ENCODE measurements around the gene KCNJ4. TPM values are rescaled to one million over a fixed set of nuclear protein-coding genes. Genes with fewer than 3 reads are reported as not detected.
A peak's percentile ranks its signal among the peaks of the same experiment; 100 is the strongest.

Gene KCNJ4
- total RNA-seq, 1 donor from 2014 or later: 1.7 TPM

GRCh38 chr22:38422611-38423511 is 32.1 kb downstream of the KCNJ4 start:
- peak overlapping the region; percentile 50 for H3K27ac Mint-ChIP-seq
- no peak overlapping the region for H3K4me3 Mint-ChIP-seq (ENCODE audit: low read depth)
- TF ChIP-seq CTCF (IDR thresholded peaks at IDR 0.05; ENCODE audit: unreplicated experiment): no peak
- no peaks in the 10 kb centered on the region for H3K9me3 Mint-ChIP-seq (ENCODE audit: low read depth)
- peaks cover 7% of the 10 kb centered on the region for H3K27me3 Mint-ChIP-seq
- no peaks in the 10 kb centered on the region for H3K36me3 Mint-ChIP-seq (ENCODE audit: insufficient read depth)
- no peak for DNase-seq (ENCODE audit: low spot score, unreplicated experiment)
- H3K4me1 Mint-ChIP-seq (ENCODE audit: low read depth): peaks cover 2% of the 10 kb centered on the region

- H3K9me3 Mint-ChIP-seq (ENCODE audit: low read depth): no peaks in the 10 kb centered on the region
- TF ChIP-seq CTCF (IDR thresholded peaks at IDR 0.05; ENCODE audit: unreplicated experiment): no peak
- H3K36me3 Mint-ChIP-seq (ENCODE audit: insufficient read depth): no peaks in the 10 kb centered on the region
- no peak overlapping the region for H3K27ac Mint-ChIP-seq
- DNase-seq (ENCODE audit: low spot score, unreplicated experiment): no peak
- no peak overlapping the region for H3K4me3 Mint-ChIP-seq (ENCODE audit: low read depth)
- H3K27me3 Mint-ChIP-seq: peaks cover 7% of the 10 kb centered on the region
- H3K4me1 Mint-ChIP-seq (ENCODE audit: low read depth): peaks cover 2% of the 10 kb centered on the region
Measured at GRCh38 chr22:38420734-38421133, 34.3 kb downstream of the KCNJ4 start.

GRCh38 chr22:38419858-38420160 is 35.2 kb downstream of the KCNJ4 start:
- H3K4me1 Mint-ChIP-seq (ENCODE audit: low read depth): peaks cover 2% of the 10 kb centered on the region
- H3K27ac Mint-ChIP-seq: no peak overlapping the region
- H3K9me3 Mint-ChIP-seq (ENCODE audit: low read depth): no peaks in the 10 kb centered on the region

GRCh38 chr22:38419121-38419857 is 35.7 kb downstream of the KCNJ4 start:
- Mint-ChIP-seq H3K27ac (no peak overlapping the region), H3K9me3 (ENCODE audit: low read depth) (no peaks in the 10 kb centered on the region), H3K36me3 (ENCODE audit: insufficient read depth) (no peaks in the 10 kb centered on the region), H3K4me3 (ENCODE audit: low read depth) (no peak overlapping the region), H3K27me3 (peaks cover 12% of the 10 kb centered on the region), H3K4me1 (ENCODE audit: low read depth) (peaks cover 2% of the 10 kb centered on the region)
- no peak for TF ChIP-seq CTCF (IDR thresholded peaks at IDR 0.05; ENCODE audit: unreplicated experiment)
- no peak for DNase-seq (ENCODE audit: low spot score, unreplicated experiment)

More at GRCh38 chr22:38419858-38420160, 35.2 kb downstream of the KCNJ4 start:
- H3K27me3 Mint-ChIP-seq: peaks cover 12% of the 10 kb centered on the region
- no peak for DNase-seq (ENCODE audit: low spot score, unreplicated experiment)
- TF ChIP-seq CTCF (IDR thresholded peaks at IDR 0.05; ENCODE audit: unreplicated experiment): no peak
- H3K4me3 Mint-ChIP-seq (ENCODE audit: low read depth): no peak overlapping the region
- H3K36me3 Mint-ChIP-seq (ENCODE audit: insufficient read depth): no peaks in the 10 kb centered on the region

- no peak overlapping the region for H3K4me3 Mint-ChIP-seq (ENCODE audit: low read depth)
- peak overlapping the region; percentile 64 for H3K27ac Mint-ChIP-seq
- peaks cover 12% of the 10 kb centered on the region for H3K27me3 Mint-ChIP-seq
- H3K36me3 Mint-ChIP-seq (ENCODE audit: insufficient read depth): no peaks in the 10 kb centered on the region
- no peak for DNase-seq (ENCODE audit: low spot score, unreplicated experiment)
- TF ChIP-seq CTCF (IDR thresholded peaks at IDR 0.05; ENCODE audit: unreplicated experiment): no peak
- no peaks in the 10 kb centered on the region for H3K9me3 Mint-ChIP-seq (ENCODE audit: low read depth)
- H3K4me1 Mint-ChIP-seq (ENCODE audit: low read depth): peaks cover 2% of the 10 kb centered on the region
Measured at GRCh38 chr22:38418589-38418988, 36.4 kb downstream of the KCNJ4 start.

All from progenitor cell of endocrine pancreas (in vitro differentiated cells).